Transverse colon (tissue), 4 donors: ENCODE data around the gene BAG5. TPM values are rescaled to one million over a fixed set of nuclear protein-coding genes. Genes with fewer than 3 reads are reported as not detected.
A peak's percentile ranks its signal among the peaks of the same experiment; 100 is the strongest.

Source experiments
- DNase-seq: peaks from one replicate; pipeline ENCODE4 v3.0.0-alpha.2; 2019
- H3K27ac ChIP-seq, 4 donors: fragments of 200-600 bp; sonication (generic); 2 replicates each; pipeline ENCODE4 v1.5.1; 2016 to 2018; ENCODE audit warnings: inconsistent platforms in 4 of 4
- H3K27me3 ChIP-seq: fragments of 200-600 bp; sonication (generic); 2 replicates; pipeline ENCODE4 v1.5.1; 2017; ENCODE audit warnings: inconsistent platforms
- H3K36me3 ChIP-seq, 4 donors: fragments of 200-600 bp; sonication (generic); 2 replicates each; pipeline ENCODE4 v1.5.1; 2017 to 2019; ENCODE audit warnings: inconsistent platforms in 4 of 4
- H3K4me1 ChIP-seq, 4 donors: fragments of 200-600 bp; sonication (generic); 2 replicates each; pipeline ENCODE4 v1.5.1; 2017 to 2020; ENCODE audit warnings: inconsistent platforms in 4 of 4
- H3K4me3 ChIP-seq, 4 donors: fragments of 200-600 bp; sonication (generic); 1 replicate in 1 of 4; 2 replicates in 3 of 4; pipeline versions ENCODE4 v1.5.1 to v1.6.1; 2017 to 2019; ENCODE audit warnings: inconsistent platforms in 4 of 4
- H3K9me3 ChIP-seq, 2 donors: fragments of 200-600 bp; sonication (generic); 2 replicates each; pipeline ENCODE4 v1.5.1; 2017 to 2019; ENCODE audit warnings: inconsistent platforms in 2 of 2
- CTCF ChIP-seq, 5 experiments: fragments of 200-600 bp in 3 of 5; fragments of 450-650 bp in 2 of 5; sonication (generic) in 3 of 5; IDR thresholded peaks; 1 replicate in 2 of 5; 2 replicates in 3 of 5; pipeline ENCODE4 v1.5.1; 2016 to 2017; ENCODE audit warnings: antibody characterized with exemption in 5 of 5, inconsistent platforms in 3 of 5, mild to moderate bottlenecking in 2 of 5, moderate library complexity in 1 of 5
- EP300 ChIP-seq: sonication (generic); formaldehyde crosslinking; IDR thresholded peaks from one replicate; pipeline ENCODE4 v1.6.1; 2017; ENCODE audit warnings: antibody characterized with exemption, low read depth
- POLR2A ChIP-seq: fragments of 450-650 bp; IDR thresholded peaks from one replicate; pipeline ENCODE4 v1.6.1; 2016; ENCODE audit warnings: antibody characterized with exemption, mild to moderate bottlenecking, moderate library complexity
- POLR2AphosphoS5 ChIP-seq, 3 donors: sonication (generic); formaldehyde crosslinking; IDR thresholded peaks; one replicate each; pipeline ENCODE4 v1.6.1; 2016; ENCODE audit warnings: antibody characterized with exemption in 3 of 3
- WGBS, 2 donors: methylation state at CpG; one replicate each; pipeline ENCODE4 v1.1.5; 2018; ENCODE audit warnings: low coverage in 1 of 2; 5-methylcytosine and 5-hydroxymethylcytosine counted together
- in situ Hi-C, 4 donors: fragments of 200-750 bp; cut with MboI; loops; one replicate each; pipeline versions ENCODE4 v1.15.0 to v1.15.1; 2017; ENCODE audit warnings: low sequenced_read_pairs in 3 of 4, low pct_ligation_motif_present in 1 of 4, low pct_unique_long_range_greater_than_20kb in 1 of 4
- intact Hi-C: fragments of 100-400 bp; cut with DNase I; formaldehyde crosslinking; loops from one replicate; pipeline ENCODE4 v1.15.1; 2023; ENCODE audit warnings: low total_unique reads
- total RNA-seq, 4 donors: library from RNA; depleted of rRNA; stranded (reverse); fragments of >200 nt; gene quantifications; one replicate each; pipeline ENCODE4 v1.1.0, GENCODE V29; 2016

BAG5 gene
- total RNA-seq, 4 donors from 2014 or later = 10.8 to 26.3 (median 23.9) TPM

- Histone ChIP-seq H3K4me3 (no peak overlapping the region), H3K4me1 (peaks cover 35 to 69% (median 52%) of the 10 kb centered on the region in 4 donors), H3K36me3 (no peaks in the 10 kb centered on the region), H3K27me3 (no peaks in the 10 kb centered on the region), H3K27ac (peak overlapping the region in 3 of 4 donors; percentile 85 to 94 (median 86)), H3K9me3 (no peaks in the 10 kb centered on the region)
- 82% methylated on average over 9 of the region's 9 CpGs; no CpG with 5 or more reads in 1 of the 2 donors for WGBS, 2 donors
- intact Hi-C loops = no loop called here
- no peak for DNase-seq
- no peak for TF ChIP-seq CTCF (IDR thresholded peaks at IDR 0.05)
- TF ChIP-seq POLR2A = no peak
- TF ChIP-seq EP300 = no peak
- TF ChIP-seq POLR2AphosphoS5 (IDR thresholded peaks at IDR 0.05) = no peak
- in situ Hi-C loops = no loop called here
Measured at GRCh38 chr14:103536693-103537092, 25.8 kb downstream of the BAG5 start.

- peak overlapping the region; percentile 66 to 94 (median 86) for H3K27ac ChIP-seq
- no peaks in the 10 kb centered on the region for H3K27me3 ChIP-seq
- DNase-seq = no peak
- WGBS, 2 donors = 78% methylated on average over 11 of the region's 11 CpGs; no CpG with 5 or more reads in 1 of the 2 donors
- in situ Hi-C loops (no loop called here), intact Hi-C loops (no loop called here)
- TF ChIP-seq POLR2A (no peak), EP300 (no peak), POLR2AphosphoS5 (IDR thresholded peaks at IDR 0.05) (no peak), CTCF (IDR thresholded peaks at IDR 0.05) (no peak)
- H3K9me3 ChIP-seq = no peaks in the 10 kb centered on the region
- H3K4me1 ChIP-seq = peaks cover 28 to 64% (median 47%) of the 10 kb centered on the region in 4 donors
- no peak overlapping the region for H3K4me3 ChIP-seq
- H3K36me3 ChIP-seq = no peaks in the 10 kb centered on the region
Measured at GRCh38 chr14:103535891-103536565, 26.4 kb downstream of the BAG5 start.

DNA sequence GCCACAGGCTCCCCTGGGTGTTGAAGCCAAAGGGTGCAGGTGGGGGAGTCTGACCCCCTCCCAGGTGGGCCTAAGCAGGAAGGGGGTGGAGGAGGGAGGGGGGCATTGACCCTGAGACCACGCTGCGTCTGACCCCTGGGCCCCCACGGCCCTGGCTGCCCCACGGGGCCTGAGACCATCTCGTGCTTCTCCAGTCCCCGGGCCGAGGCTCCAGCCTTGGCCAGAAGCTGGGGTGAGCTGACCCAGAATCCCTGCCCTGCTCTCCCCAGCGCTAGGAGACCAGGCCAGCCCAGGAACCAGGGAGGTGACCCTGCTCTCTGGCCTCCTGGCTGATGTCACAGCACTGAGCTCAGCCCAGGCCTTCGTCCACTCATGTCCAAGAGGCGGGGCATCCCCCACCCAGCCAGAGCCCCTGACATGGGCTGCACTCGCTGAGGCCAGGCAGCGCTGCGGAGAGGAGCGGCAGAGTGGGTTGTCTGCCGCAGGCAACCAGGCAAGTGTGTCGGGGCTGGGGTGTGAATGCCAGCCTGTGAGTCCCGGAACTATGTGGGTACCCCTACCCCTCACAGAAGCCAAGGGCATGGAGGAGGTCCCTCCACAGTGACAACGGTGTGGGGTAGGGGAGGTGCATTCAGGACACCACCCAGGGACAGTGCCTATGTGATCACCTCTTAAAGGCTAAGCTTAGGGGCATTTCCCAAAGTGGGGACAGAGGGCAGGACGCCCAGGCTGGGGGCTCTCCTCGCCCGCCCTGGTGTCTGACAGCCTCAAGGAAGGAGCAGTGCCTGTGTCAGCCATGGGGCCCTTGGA is 27.2 kb downstream of the BAG5 start:
- no peaks in the 10 kb centered on the region for H3K9me3 ChIP-seq
- no peaks in the 10 kb centered on the region for H3K36me3 ChIP-seq
- in situ Hi-C loops = no loop called here
- H3K4me3 ChIP-seq = no peak overlapping the region
- peaks cover 26 to 64% (median 44%) of the 10 kb centered on the region in 4 donors for H3K4me1 ChIP-seq
- no peak for TF ChIP-seq POLR2A
- no peak for TF ChIP-seq POLR2AphosphoS5 (IDR thresholded peaks at IDR 0.05)
- TF ChIP-seq EP300 = no peak
- no peak for TF ChIP-seq CTCF (IDR thresholded peaks at IDR 0.05)
- no peak for DNase-seq
- peak overlapping the region; percentile 66 to 94 (median 86) for H3K27ac ChIP-seq
- intact Hi-C loops = no loop called here
- H3K27me3 ChIP-seq = no peaks in the 10 kb centered on the region
- 87% methylated on average over 20 of the region's 21 CpGs; no CpG with 5 or more reads in 1 of the 2 donors for WGBS, 2 donors

DNA sequence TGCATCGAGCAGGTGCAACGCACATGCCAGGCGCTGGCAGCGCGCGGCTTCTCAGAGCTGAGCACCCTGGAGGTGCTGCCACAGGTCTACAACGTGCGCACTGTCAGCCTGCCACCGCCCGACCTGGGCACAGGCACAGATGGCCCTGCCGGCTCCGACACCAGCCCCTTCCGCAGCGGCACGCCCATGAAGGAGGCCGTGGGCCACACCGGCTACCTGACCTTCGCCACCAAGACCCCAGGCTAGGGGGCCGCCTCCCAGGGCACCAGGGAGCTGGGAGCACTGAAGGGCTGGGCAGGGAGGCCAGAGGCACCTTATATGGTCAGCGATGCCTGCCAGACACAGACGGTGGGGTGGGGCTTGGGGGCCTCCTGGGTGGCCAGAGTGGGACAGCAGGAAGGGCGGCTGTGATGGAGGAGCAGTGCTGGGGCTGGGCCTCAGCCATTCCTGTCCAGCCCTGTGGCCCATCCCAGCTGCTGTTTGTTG is 27.8 kb downstream of the BAG5 start:
- in situ Hi-C loops (no loop called here), intact Hi-C loops (no loop called here)
- H3K4me3 ChIP-seq = no peak overlapping the region
- H3K9me3 ChIP-seq = no peaks in the 10 kb centered on the region
- H3K27me3 ChIP-seq = no peaks in the 10 kb centered on the region
- peak overlapping the region; percentile 66 to 94 (median 86) for H3K27ac ChIP-seq
- 88% methylated on average over 10 of the region's 22 CpGs; no CpG with 5 or more reads in 1 of the 2 donors for whole genome bisulfite sequencing, 2 donors
- DNase-seq = no peak
- TF ChIP-seq CTCF (IDR thresholded peaks at IDR 0.05) = no peak
- TF ChIP-seq POLR2A = no peak
- TF ChIP-seq POLR2AphosphoS5 (IDR thresholded peaks at IDR 0.05) = no peak
- no peak for TF ChIP-seq EP300
- H3K36me3 ChIP-seq = no peaks in the 10 kb centered on the region
- H3K4me1 ChIP-seq = peaks cover 27 to 64% (median 45%) of the 10 kb centered on the region in 4 donors
